IMR-90 (cell line): ENCODE results near the gene MDP1. TPM values are rescaled to one million over a fixed set of nuclear protein-coding genes. Genes with fewer than 3 reads are reported as not detected.
A peak's percentile ranks its signal among the peaks of the same experiment; 100 is the strongest.

Experiments
- ATAC-seq: fragments of 200-7000 bp; cut with Tn5 transposase; 2 replicates; pipeline ENCODE4 v1.9.1; 2020; ENCODE audit warnings: low read depth, mild to moderate bottlenecking, moderate library complexity
- BruUV-seq: library from RNA; stranded (reverse); fragments of 400-500 nt; replicated peaks from 2 replicates; lab custom pipeline; 2021; lab: Mats Ljungman, UMichigan
- CTCF ChIA-PET: fragments of 300-600 bp; formaldehyde crosslinking; extraction: SDS; loops from one replicate; lab custom pipeline; 2021; ENCODE audit warnings: antibody characterized with exemption; lab: Yijun Ruan, JAX
- POLR2A ChIA-PET: fragments of 300-600 bp; sonication (Branson Sonifier 250); formaldehyde crosslinking; loops from one replicate; lab custom pipeline; 2022; ENCODE audit warnings: antibody characterized with exemption; ENCODE audit not compliant: unreplicated experiment; lab: Charles Lee
- DNase-seq: peaks from one replicate; pipeline ENCODE4 v3.0.0; 2013
- H2AFZ ChIP-seq: replicated peaks from 2 replicates; pipeline ENCODE3; 2013; ENCODE audit warnings: low read length, mild to moderate bottlenecking; ENCODE audit not compliant: poor library complexity
- H2AK5ac ChIP-seq: 2 replicates; pipeline ENCODE4 v1.6.1; 2013; ENCODE audit warnings: low read depth, low read length, inconsistent platforms
- H2AK9ac ChIP-seq: replicated peaks from 2 replicates; pipeline ENCODE3; 2013; ENCODE audit warnings: mild to moderate bottlenecking, low read depth, low read length, moderate library complexity; ENCODE audit not compliant: poor library complexity
- H2BK120ac ChIP-seq: 2 replicates; pipeline ENCODE4 v1.6.1; 2013; ENCODE audit warnings: low read depth, low read length, inconsistent platforms
- H2BK15ac ChIP-seq: 3 replicates; pipeline ENCODE4 v1.6.1; 2013; ENCODE audit warnings: low read depth, low read length, inconsistent platforms
- H2BK20ac ChIP-seq: 2 replicates; pipeline ENCODE4 v1.6.1; 2013; ENCODE audit warnings: low read depth, mild to moderate bottlenecking, inconsistent platforms, low read length, moderate library complexity
- H2BK5ac ChIP-seq: 2 replicates; pipeline ENCODE4 v1.6.1; 2013; ENCODE audit warnings: mild to moderate bottlenecking, low read depth, low read length, inconsistent platforms; ENCODE audit not compliant: poor library complexity, severe bottlenecking
- H3K14ac ChIP-seq: replicated peaks from 2 replicates; pipeline ENCODE4 v1.6.1; 2013; ENCODE audit warnings: low read depth, low read length, inconsistent platforms
- H3K18ac ChIP-seq: 2 replicates; pipeline ENCODE4 v1.6.1; 2013; ENCODE audit warnings: low read depth, low read length, control low read depth
- H3K23ac ChIP-seq: 2 replicates; pipeline ENCODE4 v1.6.1; 2013; ENCODE audit warnings: low read depth, low read length, inconsistent platforms
- H3K27ac ChIP-seq: 2 replicates; pipeline ENCODE4 v1.5.1; 2013; ENCODE audit warnings: mild to moderate bottlenecking, control low read depth, low read length; ENCODE audit not compliant: insufficient read depth
- H3K27me3 ChIP-seq: 2 replicates; pipeline ENCODE4 v1.6.1; 2013; ENCODE audit warnings: low read length; ENCODE audit not compliant: control insufficient read depth, insufficient read depth
- H3K36me3 ChIP-seq: 2 replicates; pipeline ENCODE4 v1.6.1; 2013; ENCODE audit warnings: low read length, mixed read lengths; ENCODE audit not compliant: control insufficient read depth, insufficient read depth
- H3K4ac ChIP-seq: 2 replicates; pipeline ENCODE4 v1.6.1; 2013; ENCODE audit warnings: low read depth, low read length, inconsistent platforms
- H3K4me1 ChIP-seq: 2 replicates; pipeline ENCODE4 v1.6.1; 2013; ENCODE audit warnings: low read length, mixed read lengths; ENCODE audit not compliant: control insufficient read depth, insufficient read depth
- H3K4me2 ChIP-seq: 2 replicates; pipeline ENCODE4 v1.6.1; 2013; ENCODE audit warnings: low read depth, mild to moderate bottlenecking, control low read depth, low read length, moderate library complexity
- H3K4me3 ChIP-seq: 2 replicates; pipeline ENCODE4 v1.5.1; 2013; ENCODE audit warnings: low read depth, mild to moderate bottlenecking, control low read depth, low read length, moderate library complexity; ENCODE audit not compliant: insufficient read depth
- H3K56ac ChIP-seq: 2 replicates; pipeline ENCODE4 v1.6.1; 2013; ENCODE audit warnings: low read length, inconsistent platforms; ENCODE audit not compliant: insufficient read depth; ENCODE audit errors: extremely low read depth
- H3K79me1 ChIP-seq, 2 experiments: 2 replicates each; pipeline ENCODE4 v1.6.1; 2013; ENCODE audit warnings: low read length in 2 of 2, inconsistent platforms in 1 of 2, low read depth in 1 of 2
- H3K9ac ChIP-seq: 2 replicates; pipeline ENCODE4 v1.6.1; 2013; ENCODE audit warnings: low read depth, low read length, control low read depth
- H3K9me1 ChIP-seq: 2 replicates; pipeline ENCODE4 v1.6.1; 2013; ENCODE audit warnings: low read length, inconsistent platforms; ENCODE audit not compliant: insufficient read depth
- H3K9me3 ChIP-seq: 2 replicates; pipeline ENCODE4 v1.6.1; 2013; ENCODE audit warnings: low read length; ENCODE audit not compliant: control insufficient read depth, insufficient read depth
- H4K20me1 ChIP-seq: 2 replicates; pipeline ENCODE4 v1.6.1; 2013; ENCODE audit warnings: low read length, inconsistent platforms; ENCODE audit not compliant: insufficient read depth
- H4K5ac ChIP-seq: 2 replicates; pipeline ENCODE4 v1.6.1; 2013; ENCODE audit warnings: mild to moderate bottlenecking, low read depth, low read length, control low read depth
- H4K8ac ChIP-seq, 2 experiments: 2 replicates each; pipeline ENCODE4 v1.6.1; 2013; ENCODE audit warnings: low read depth in 2 of 2, low read length in 2 of 2, control low read depth in 1 of 2, inconsistent platforms in 1 of 2
- H4K91ac ChIP-seq: 2 replicates; pipeline ENCODE4 v1.6.1; 2013; ENCODE audit warnings: low read depth, low read length, inconsistent platforms; ENCODE audit not compliant: insufficient read depth
- BHLHE40 ChIP-seq: fragments of 150-350 bp; IDR thresholded peaks from 2 replicates; pipeline ENCODE4 v1.6.1; 2016; ENCODE audit warnings: mild to moderate bottlenecking, low read depth, low read length
- CEBPB ChIP-seq: IDR thresholded peaks from 2 replicates; pipeline ENCODE4 v1.6.1; 2012; ENCODE audit warnings: low read depth, low read length, improper control_type of control experiment
- CHD1 ChIP-seq: IDR thresholded peaks from 2 replicates; pipeline ENCODE4 v1.6.1; 2012; ENCODE audit warnings: low read depth, low read length, improper control_type of control experiment
- CTCF ChIP-seq: conservative IDR thresholded peaks from 2 replicates; pipeline ENCODE4 v1.5.1; 2012; ENCODE audit warnings: mild to moderate bottlenecking, low read depth, low read length, improper control_type of control experiment
- ELK1 ChIP-seq: fragments of 150-350 bp; IDR thresholded peaks from 2 replicates; pipeline ENCODE4 v1.6.1; 2016; ENCODE audit warnings: low read depth, mild to moderate bottlenecking, low read length, moderate library complexity, borderline replicate concordance
- FOS ChIP-seq: fragments of 150-350 bp; IDR thresholded peaks from 2 replicates; pipeline ENCODE4 v1.6.1; 2016; ENCODE audit warnings: low read depth, low read length
- MAFK ChIP-seq: IDR thresholded peaks from 2 replicates; pipeline ENCODE4 v1.6.1; 2012; ENCODE audit warnings: low read depth, low read length, improper control_type of control experiment
- MAZ ChIP-seq: IDR thresholded peaks from 2 replicates; pipeline ENCODE4 v1.6.1; 2012; ENCODE audit warnings: low read depth, mild to moderate bottlenecking, low read length, improper control_type of control experiment, moderate library complexity, borderline replicate concordance
- MXI1 ChIP-seq: IDR thresholded peaks from 2 replicates; pipeline ENCODE4 v1.6.1; 2012; ENCODE audit warnings: low read depth, mild to moderate bottlenecking, low read length, moderate library complexity, borderline replicate concordance
- NFE2L2 ChIP-seq: fragments of 150-350 bp; IDR thresholded peaks from 2 replicates; pipeline ENCODE4 v1.6.1; 2016; ENCODE audit warnings: low read depth, mild to moderate bottlenecking, low read length
- POLR2A ChIP-seq: IDR thresholded peaks from 2 replicates; pipeline ENCODE4 v1.6.1; 2012; ENCODE audit warnings: mild to moderate bottlenecking, low read depth, low read length
- RAD21 ChIP-seq: IDR thresholded peaks from 2 replicates; pipeline ENCODE4 v1.6.1; 2012; ENCODE audit warnings: low read length, improper control_type of control experiment
- RCOR1 ChIP-seq: IDR thresholded peaks from 2 replicates; pipeline ENCODE4 v1.6.1; 2012; ENCODE audit warnings: mild to moderate bottlenecking, low read length, improper control_type of control experiment; ENCODE audit not compliant: insufficient replicate concordance
- RFX5 ChIP-seq: IDR thresholded peaks from 2 replicates; pipeline ENCODE4 v1.8.0; 2012; ENCODE audit warnings: low read depth, mild to moderate bottlenecking, low read length, moderate library complexity
- SMC3 ChIP-seq: fragments of 150-350 bp; IDR thresholded peaks from 2 replicates; pipeline ENCODE4 v1.6.1; 2016; ENCODE audit warnings: low read depth, mild to moderate bottlenecking, antibody characterized with exemption, low read length, moderate library complexity
- WGBS, 2 experiments: methylation state at CpG; one replicate each; pipeline versions ENCODE4 v1.1.5 to v1.1.7; 2013; ENCODE audit warnings: missing lambda C conversion rate in 2 of 2; ENCODE audit not compliant: insufficient read length in 1 of 2; ENCODE audit errors: extremely low coverage in 2 of 2; 5-methylcytosine and 5-hydroxymethylcytosine counted together
- dilution Hi-C: fragments of 300-500 bp; cut with HindIII; formaldehyde crosslinking; loops from one replicate; pipeline ENCODE4 v1.14.3; 2018; ENCODE audit warnings: low sequenced_read_pairs; ENCODE audit not compliant: unreplicated experiment
- in situ Hi-C: fragments of 300-500 bp; cut with MboI; formaldehyde crosslinking; loops from 3 replicates; pipeline ENCODE4 v1.14.3; 2019; ENCODE audit warnings: low sequenced_read_pairs, inconsistent platforms, mixed read lengths
- intact Hi-C: fragments of 100-400 bp; cut with micrococcal nuclease; formaldehyde crosslinking; loops from 2 replicates; pipeline ENCODE4 v1.10.0; 2022
- polyA plus RNA-seq, 3 experiments: library from polyadenylated mRNA; depleted of rRNA; stranded (reverse); fragments of >200 nt; gene quantifications; 2 replicates each; pipeline ENCODE4 v1.2.3, GENCODE V29; 2012; ENCODE audit warnings: low replicate concordance in 1 of 3
- total RNA-seq: library from RNA; depleted of rRNA; stranded (reverse); fragments of >200 nt; gene quantifications from 2 replicates; pipeline ENCODE4 v1.2.3, GENCODE V29; 2012

Gene MDP1
- total and polyA plus RNA-seq, 2 of the 4 experiments (the other 2 are of a cell fraction), result 15.1 to 17.8 TPM

- intact Hi-C loops, result loop anchor here (2.0 kb wide), 1 partner anchor 102 kb away; no protein-coding TSS in a partner anchor
- peaks cover 8% of the 10 kb centered on the region for H3K4me1 ChIP-seq
- no peak for TF ChIP-seq BHLHE40
- no peak for TF ChIP-seq POLR2A
- TF ChIP-seq MAZ, result no peak
- no peak for TF ChIP-seq MXI1
- TF ChIP-seq SMC3, result no peak
- TF ChIP-seq NFE2L2, result no peak
- no peak for TF ChIP-seq CTCF
- TF ChIP-seq RAD21, result no peak
- TF ChIP-seq ELK1, result no peak
- TF ChIP-seq CHD1, result no peak
- TF ChIP-seq FOS, result no peak
- no peak for TF ChIP-seq RFX5
- no peak for TF ChIP-seq CEBPB
- no peak for TF ChIP-seq RCOR1
- no peak for TF ChIP-seq MAFK
Measured at GRCh38 chr14:24194186-24194872, 21.5 kb downstream of the MDP1 start.

More at GRCh38 chr14:24194186-24194872, 21.5 kb downstream of the MDP1 start:
- Histone ChIP-seq H3K4me3 (peak overlapping the region; percentile 89), H3K4me2 (peak overlapping the region; percentile 99), H2AK9ac (peak overlapping the region; percentile 96), H3K36me3 (peaks cover 21% of the 10 kb centered on the region), H3K27me3 (no peaks in the 10 kb centered on the region), H4K8ac (peak overlapping the region; percentile 92 to 94; a peak in 3 of 4 replicates), H3K79me1 (peaks cover 39 to 72% of the 10 kb centered on the region in 2 experiments), H3K23ac (peak overlapping the region; percentile 64; the same call in 1 of the 2 replicates), H3K9me3 (no peaks in the 10 kb centered on the region), H3K4ac (peak overlapping the region; percentile 97), H2BK20ac (no peak overlapping the region), H2BK15ac (no peak overlapping the region), H3K56ac (no peak overlapping the region), H2BK120ac (no peak overlapping the region; the same call in 1 of the 2 replicates), H3K9ac (peak overlapping the region; percentile 93), H4K91ac (no peak overlapping the region), H2AFZ (peak overlapping the region; percentile 95), H2BK5ac (no peak overlapping the region), H3K27ac (no peak overlapping the region; the same call in 1 of the 2 replicates), H3K14ac (peak overlapping the region; percentile 95), H3K18ac (no peak overlapping the region), H4K5ac (peak overlapping the region; percentile 89; the same call in 1 of the 2 replicates), H4K20me1 (no peaks in the 10 kb centered on the region), H2AK5ac (peak overlapping the region; percentile 85), H3K9me1 (peaks cover 13% of the 10 kb centered on the region; the same call in 1 of the 2 replicates)
- dilution Hi-C loops (no loop called here), in situ Hi-C loops (no loop called here)
- ChIA-PET POLR2A (interaction anchor here (0.9 kb wide), 1 partner anchor 10 kb away, joined by 3 read pairs; no protein-coding TSS in a partner anchor), CTCF (no interaction called here)
- BruUV-seq, result no TSS peak
- WGBS, 2 experiments, result 100% methylated on average over 1 of the region's 7 CpGs; no CpG with 5 or more reads in 1 of the 2 experiments
- ATAC-seq, result no peak
- DNase-seq, result no peak
